Spleen (tissue), 7 donors: Measurements from ENCODE around the gene ZBTB7B.

Source experiments
- POLR2A ChIP-seq, 3 donors: fragments of 450-650 bp; IDR thresholded peaks; one replicate each; pipeline ENCODE4 v1.5.1; 2017; ENCODE audit warnings: antibody characterized with exemption in 3 of 3, mild to moderate bottlenecking in 1 of 3
- TF ChIP-seq, protein P1 (sequence below), 11 experiments: fragments of 200-600 bp in 7 of 11; fragments of 450-650 bp in 4 of 11; sonication (generic) in 4 of 11; IDR thresholded peaks in 8 of 11; conservative IDR thresholded peaks in 3 of 11; 1 replicate in 7 of 11; 2 replicates in 4 of 11; pipeline versions ENCODE4 v1.4.0 to v1.8.0; 2016 to 2021; ENCODE audit warnings: antibody characterized with exemption in 11 of 11, inconsistent platforms in 4 of 11, mild to moderate bottlenecking in 1 of 11
- donor health status: DM: no; HTN: no; CAD: no; lungs with moderate emphysema.
- donor health status: DM: no; HTN: no; CAD: no.
- donor health status: DM: no; HTN: no; CAD: no.

DNA sequence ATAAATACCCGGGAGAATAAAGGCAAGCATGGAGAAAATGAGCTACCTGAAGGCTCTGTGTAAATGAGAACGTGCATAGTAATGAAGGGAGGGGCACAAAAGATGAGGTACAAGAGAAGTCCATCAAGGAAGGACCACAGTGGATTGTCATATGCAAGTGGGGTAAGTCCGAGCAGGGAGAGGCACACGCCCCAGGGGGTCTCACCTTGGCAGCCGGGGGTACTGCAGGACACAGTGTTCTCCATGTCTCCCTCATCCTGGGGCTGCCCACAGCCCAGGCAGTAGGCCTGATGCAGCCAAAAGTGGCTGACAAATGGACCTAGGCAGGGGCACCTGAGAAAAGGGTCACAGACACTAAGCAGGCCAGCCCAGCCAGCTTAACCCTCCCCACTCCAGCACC lies 21.0 kb downstream of the ZBTB7B start:
- TF ChIP-seq, protein P1, sequence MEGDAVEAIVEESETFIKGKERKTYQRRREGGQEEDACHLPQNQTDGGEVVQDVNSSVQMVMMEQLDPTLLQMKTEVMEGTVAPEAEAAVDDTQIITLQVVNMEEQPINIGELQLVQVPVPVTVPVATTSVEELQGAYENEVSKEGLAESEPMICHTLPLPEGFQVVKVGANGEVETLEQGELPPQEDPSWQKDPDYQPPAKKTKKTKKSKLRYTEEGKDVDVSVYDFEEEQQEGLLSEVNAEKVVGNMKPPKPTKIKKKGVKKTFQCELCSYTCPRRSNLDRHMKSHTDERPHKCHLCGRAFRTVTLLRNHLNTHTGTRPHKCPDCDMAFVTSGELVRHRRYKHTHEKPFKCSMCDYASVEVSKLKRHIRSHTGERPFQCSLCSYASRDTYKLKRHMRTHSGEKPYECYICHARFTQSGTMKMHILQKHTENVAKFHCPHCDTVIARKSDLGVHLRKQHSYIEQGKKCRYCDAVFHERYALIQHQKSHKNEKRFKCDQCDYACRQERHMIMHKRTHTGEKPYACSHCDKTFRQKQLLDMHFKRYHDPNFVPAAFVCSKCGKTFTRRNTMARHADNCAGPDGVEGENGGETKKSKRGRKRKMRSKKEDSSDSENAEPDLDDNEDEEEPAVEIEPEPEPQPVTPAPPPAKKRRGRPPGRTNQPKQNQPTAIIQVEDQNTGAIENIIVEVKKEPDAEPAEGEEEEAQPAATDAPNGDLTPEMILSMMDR (IDR thresholded peaks at IDR 0.05 in 8 of 11, conservative IDR thresholded peaks at IDR 0.05 in 3 of 11), result no peak
- TF ChIP-seq POLR2A (IDR thresholded peaks at IDR 0.05), result no peak
